ENCODE data around the gene PCGF5. TPM values are rescaled to one million over a fixed set of nuclear protein-coding genes. Genes with fewer than 3 reads are reported as not detected.

Gene PCGF5
- total and polyA plus RNA-seq, 2 of the 8 experiments (the other 6 are each of a cell fraction or from before 2014, with no cell fraction given), result 5.8 to 8.4 TPM

- Histone ChIP-seq H3K4me3 (ENCODE audit: extremely low read depth in 1 of 4, insufficient read depth in 2 of 4, low read depth in 3 of 4, low read length in 4 of 4) (no peak overlapping the region), H3K27me3 (replicated peaks in 1 of 4; ENCODE audit: control insufficient read depth in 3 of 4, extremely low read depth in 1 of 4, insufficient read depth in 3 of 4, low read length in 3 of 4) (peaks cover 8 to 16% (median 13%) of the 10 kb centered on the region in 4 experiments), H3K4me2 (ENCODE audit: insufficient read depth in 1 of 2, low read depth in 2 of 2, low read length in 2 of 2) (no peak overlapping the region), H2BK120ac (replicated peaks; ENCODE audit: low read depth, low read length) (no peak overlapping the region), H4K91ac (replicated peaks; ENCODE audit: insufficient read length, low read length) (no peak overlapping the region), H3K18ac (ENCODE audit: extremely low read depth, low read length) (no peak overlapping the region), H3K14ac (ENCODE audit: insufficient read length) (no peak overlapping the region), H3K36me3 (ENCODE audit: control insufficient read depth in 2 of 4, insufficient read depth in 4 of 4, low read length in 3 of 4) (no peaks in the 10 kb centered on the region), H3K9ac (replicated peaks in 1 of 4; ENCODE audit: extremely low read depth in 1 of 4, low read depth in 3 of 4, low read length in 3 of 4) (no peak overlapping the region), H3K23me2 (ENCODE audit: low read depth, low read length) (peaks cover under 1% of the 10 kb centered on the region; the same call in 1 of the 2 replicates), H3K23ac (ENCODE audit: insufficient read length) (no peak overlapping the region), H3K9me3 (ENCODE audit: insufficient read depth in 2 of 2, low read depth in 1 of 2, low read length in 1 of 2) (no peaks in the 10 kb centered on the region), H3K79me1 (ENCODE audit: low read depth, low read length) (no peaks in the 10 kb centered on the region), H2BK12ac (ENCODE audit: low read depth, low read length) (no peak overlapping the region), H4K8ac (ENCODE audit: extremely low read depth, insufficient read depth, low read length) (no peak overlapping the region), H3K79me2 (ENCODE audit: control insufficient read depth in 1 of 2, insufficient read depth in 2 of 2, low read length in 2 of 2) (no peaks in the 10 kb centered on the region), H2AFZ (ENCODE audit: low read length) (no peak overlapping the region), H2BK20ac (ENCODE audit: low read length) (no peak overlapping the region), H3K27ac (ENCODE audit: low read depth, low read length) (no peak overlapping the region), H2BK15ac (ENCODE audit: low read length) (no peak overlapping the region), H4K5ac (ENCODE audit: insufficient read length, low read depth, low read length) (no peak overlapping the region), H3K4ac (replicated peaks; ENCODE audit: insufficient read length, low read depth, low read length) (no peak overlapping the region), H2BK5ac (ENCODE audit: low read depth, low read length) (no peak overlapping the region), H2AK5ac (ENCODE audit: low read depth, low read length) (no peak overlapping the region), H3K56ac (replicated peaks; ENCODE audit: insufficient read length, low read depth, low read length) (no peak overlapping the region), H4K20me1 (replicated peaks in 1 of 2; ENCODE audit: control insufficient read depth in 1 of 2, insufficient read depth in 2 of 2, low read length in 2 of 2) (no peaks in the 10 kb centered on the region), H3K4me1 (replicated peaks in 1 of 4; ENCODE audit: control insufficient read depth in 3 of 4, insufficient read depth in 4 of 4, low read length in 3 of 4) (peaks cover 0 to 4% (median 1%) of the 10 kb centered on the region in 4 experiments; a peak in 1 of 7 replicates)
- 82% methylated on average over 3 of the region's 3 CpGs; no CpG with 5 or more reads in 1 of the 2 experiments for WGBS, 2 experiments (ENCODE audit: extremely low coverage in 1 of 2, insufficient coverage in 1 of 2, insufficient read length in 1 of 2, insufficient replicate concordance in 2 of 2, low coverage in 1 of 2, low lambda C conversion rate in 2 of 2, missing lambda C conversion rate in 1 of 2)
- no peak for FAIRE-seq
- no peak for TF ChIP-seq TBP (IDR thresholded peaks at IDR 0.05; ENCODE audit: low read depth, low read length)
- TF ChIP-seq, protein P1, sequence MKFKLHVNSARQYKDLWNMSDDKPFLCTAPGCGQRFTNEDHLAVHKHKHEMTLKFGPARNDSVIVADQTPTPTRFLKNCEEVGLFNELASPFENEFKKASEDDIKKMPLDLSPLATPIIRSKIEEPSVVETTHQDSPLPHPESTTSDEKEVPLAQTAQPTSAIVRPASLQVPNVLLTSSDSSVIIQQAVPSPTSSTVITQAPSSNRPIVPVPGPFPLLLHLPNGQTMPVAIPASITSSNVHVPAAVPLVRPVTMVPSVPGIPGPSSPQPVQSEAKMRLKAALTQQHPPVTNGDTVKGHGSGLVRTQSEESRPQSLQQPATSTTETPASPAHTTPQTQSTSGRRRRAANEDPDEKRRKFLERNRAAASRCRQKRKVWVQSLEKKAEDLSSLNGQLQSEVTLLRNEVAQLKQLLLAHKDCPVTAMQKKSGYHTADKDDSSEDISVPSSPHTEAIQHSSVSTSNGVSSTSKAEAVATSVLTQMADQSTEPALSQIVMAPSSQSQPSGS (IDR thresholded peaks at IDR 0.05; ENCODE audit: low read length), result no peak
- TF ChIP-seq CHD1 (IDR thresholded peaks at IDR 0.05; ENCODE audit: low read depth, low read length), result no peak
- no peak for TF ChIP-seq CTBP2 (IDR thresholded peaks at IDR 0.05; ENCODE audit: borderline replicate concordance, insufficient read depth, insufficient read length, low read length)
- no peak for TF ChIP-seq PHF8 (conservative IDR thresholded peaks at IDR 0.05; ENCODE audit: low read depth, low read length)
- no peak for TF ChIP-seq CEBPB (IDR thresholded peaks at IDR 0.05; ENCODE audit: low read depth, low read length)
- TF ChIP-seq CBX5 (IDR thresholded peaks at IDR 0.05; ENCODE audit: low read depth, low read length), result no peak
- ChIA-PET CTCF (ENCODE audit: partially characterized antibody) (interaction anchor here (0.6 to 2.0 kb wide), 3 partner anchors 12 to 25 kb away, joined by 4 to 6 read pairs (median 6); no protein-coding TSS in a partner anchor), POLR2A (ENCODE audit: partially characterized antibody) (no interaction called here)
- no peak for DNase-seq (ENCODE audit: low read depth in 1 of 2, low spot score in 2 of 2)
Observed at GRCh38 chr10:91226093-91226492, 5.6 kb downstream of the PCGF5 start.
